GM20431 (cell line): ENCODE results near the gene RNF166.

Experiments used
- in situ Hi-C: fragments of 300-500 bp; cut with MseI, MboI; formaldehyde crosslinking; loops from one replicate; pipeline ENCODE4 v1.15.0; 2020; ENCODE audit warnings: low sequenced_read_pairs; ENCODE audit not compliant: unreplicated experiment

Gene RNF166

DNA sequence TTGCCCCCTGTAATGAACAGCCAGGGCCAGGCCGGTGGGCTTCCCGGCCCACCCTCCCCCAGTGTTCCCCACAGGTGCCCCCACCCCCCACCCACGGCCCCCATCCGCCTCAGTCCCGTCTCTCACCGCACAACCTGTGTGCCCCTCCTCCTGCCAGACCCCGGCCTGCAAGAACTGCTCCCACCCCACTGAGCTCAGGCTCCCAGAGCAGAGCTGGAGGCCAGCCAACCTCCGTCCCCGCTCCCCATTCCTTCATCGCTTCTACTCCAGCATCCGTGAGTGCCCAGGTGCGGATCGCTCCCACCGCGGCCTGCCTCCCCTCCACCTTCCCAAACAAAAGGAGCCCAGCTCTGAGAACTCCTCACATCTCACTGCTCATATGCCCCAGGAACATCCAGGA lies 47.5 kb downstream of the RNF166 start:
- in situ Hi-C loops: no loop called here

- in situ Hi-C loops: no loop called here
Measured at GRCh38 chr16:88657371-88657770, 48.8 kb downstream of the RNF166 start.

- in situ Hi-C loops: no loop called here
Measured at GRCh38 chr16:88656291-88656980, 49.8 kb downstream of the RNF166 start.

- in situ Hi-C loops: no loop called here
Measured at GRCh38 chr16:88655733-88656281, 50.4 kb downstream of the RNF166 start.

DNA sequence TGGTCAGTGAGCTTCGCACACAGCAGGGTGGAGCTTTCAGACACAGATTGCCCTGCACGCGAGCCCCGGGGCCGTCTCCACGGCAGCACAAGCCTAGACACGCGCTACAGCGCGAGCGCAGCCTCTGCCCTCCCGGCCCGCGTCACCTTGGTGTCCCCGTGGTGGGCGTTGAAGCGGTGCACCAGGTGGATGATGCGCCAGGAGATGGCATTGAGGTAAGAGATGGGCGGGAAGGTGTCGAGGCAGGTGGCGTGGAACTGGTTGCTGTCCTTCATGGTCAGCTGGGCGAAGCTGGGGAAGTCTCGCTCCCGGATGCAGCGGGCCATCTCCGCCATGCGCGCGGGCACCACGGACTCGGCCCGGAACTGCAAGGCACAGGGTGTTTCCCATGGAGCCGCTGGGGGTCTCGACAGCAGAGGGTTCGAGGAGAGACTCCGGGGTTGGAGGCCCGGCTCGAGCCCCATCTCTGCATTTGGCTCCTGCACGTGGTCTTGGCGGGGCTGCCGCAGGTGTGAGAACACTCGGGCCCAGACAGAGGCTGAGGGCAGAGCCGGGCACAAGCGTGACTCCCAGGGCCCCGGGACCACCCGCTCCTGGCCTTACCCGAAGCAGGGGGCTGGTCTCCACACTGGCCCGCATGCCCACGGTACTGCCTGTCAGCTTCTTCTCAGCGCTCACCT lies 51.0 kb downstream of the RNF166 start:
- in situ Hi-C loops: no loop called here

GRCh38 chr16:88654363-88655052 lies 51.7 kb downstream of the RNF166 start:
- in situ Hi-C loops: no loop called here

GRCh38 chr16:88653596-88654362 lies 52.4 kb downstream of the RNF166 start:
- in situ Hi-C loops: no loop called here

- in situ Hi-C loops: no loop called here
Measured at GRCh38 chr16:88653101-88653500, 53.1 kb downstream of the RNF166 start.

DNA sequence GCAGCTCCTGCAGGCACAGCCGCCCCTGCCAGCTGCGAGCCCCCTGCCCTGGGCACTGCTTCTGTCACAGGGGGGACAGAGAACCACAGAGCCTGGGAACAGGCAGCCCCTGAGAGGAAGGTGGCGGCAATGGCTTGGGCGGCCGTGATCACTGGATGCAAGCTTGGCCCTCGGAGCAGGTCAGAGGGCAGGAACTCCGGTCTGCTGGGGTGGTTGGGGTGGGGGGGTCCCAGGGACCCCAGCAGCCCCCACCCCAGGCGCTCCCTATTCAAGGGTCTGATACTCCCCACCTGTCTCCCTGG lies 53.5 kb downstream of the RNF166 start:
- in situ Hi-C loops: no loop called here

DNA sequence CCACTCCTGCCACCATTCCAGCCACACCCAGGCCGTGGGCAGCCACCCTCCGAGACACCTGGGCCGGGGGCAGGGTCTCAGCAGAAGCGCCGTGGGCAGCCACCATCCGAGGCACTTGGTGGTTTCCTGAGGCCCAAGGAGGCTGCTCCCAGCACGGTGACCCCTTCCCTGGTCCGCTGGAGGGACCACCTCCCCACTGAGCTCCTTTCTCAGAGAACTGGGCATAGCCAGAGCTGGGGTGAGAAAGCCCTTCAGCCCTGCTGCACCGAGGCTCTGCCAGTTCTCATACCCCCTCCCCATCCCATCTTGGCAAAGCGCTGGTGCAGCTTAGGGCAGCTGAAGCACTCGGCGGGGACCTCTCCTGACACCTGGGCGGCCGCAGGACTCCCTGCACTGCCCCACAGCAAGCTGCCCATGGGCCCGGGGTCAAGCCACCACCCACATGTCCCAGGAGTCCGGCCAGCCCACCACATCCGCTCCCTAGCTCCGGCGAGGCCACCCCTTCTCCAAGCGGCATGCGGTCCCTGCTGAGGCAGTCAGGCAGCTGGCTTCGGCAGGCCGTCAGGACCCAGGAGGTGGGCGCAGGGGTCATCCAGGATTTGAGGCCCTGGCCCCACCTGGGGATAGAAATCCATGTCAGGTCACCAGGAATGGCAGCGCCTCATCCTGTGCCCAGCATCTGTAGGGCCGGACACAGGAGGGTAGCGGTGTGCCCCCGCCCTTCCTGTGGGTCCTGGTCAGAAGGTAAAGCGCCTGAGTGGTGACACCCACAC lies 54.0 kb downstream of the RNF166 start:
- in situ Hi-C loops: no loop called here

GRCh38 chr16:88651276-88651988 lies 54.8 kb downstream of the RNF166 start:
- in situ Hi-C loops: no loop called here

GRCh38 chr16:88650749-88651275 lies 55.4 kb downstream of the RNF166 start, which contains the start of gene CYBA:
Gene CYBA, minus strand, starts transcription at chr16:88651053. Its CDS starts 40 bp downstream, at chr16:88651013.
- in situ Hi-C loops: no loop called here

- in situ Hi-C loops: no loop called here
Measured at GRCh38 chr16:88649924-88650748, 56.1 kb downstream of the RNF166 start.

DNA sequence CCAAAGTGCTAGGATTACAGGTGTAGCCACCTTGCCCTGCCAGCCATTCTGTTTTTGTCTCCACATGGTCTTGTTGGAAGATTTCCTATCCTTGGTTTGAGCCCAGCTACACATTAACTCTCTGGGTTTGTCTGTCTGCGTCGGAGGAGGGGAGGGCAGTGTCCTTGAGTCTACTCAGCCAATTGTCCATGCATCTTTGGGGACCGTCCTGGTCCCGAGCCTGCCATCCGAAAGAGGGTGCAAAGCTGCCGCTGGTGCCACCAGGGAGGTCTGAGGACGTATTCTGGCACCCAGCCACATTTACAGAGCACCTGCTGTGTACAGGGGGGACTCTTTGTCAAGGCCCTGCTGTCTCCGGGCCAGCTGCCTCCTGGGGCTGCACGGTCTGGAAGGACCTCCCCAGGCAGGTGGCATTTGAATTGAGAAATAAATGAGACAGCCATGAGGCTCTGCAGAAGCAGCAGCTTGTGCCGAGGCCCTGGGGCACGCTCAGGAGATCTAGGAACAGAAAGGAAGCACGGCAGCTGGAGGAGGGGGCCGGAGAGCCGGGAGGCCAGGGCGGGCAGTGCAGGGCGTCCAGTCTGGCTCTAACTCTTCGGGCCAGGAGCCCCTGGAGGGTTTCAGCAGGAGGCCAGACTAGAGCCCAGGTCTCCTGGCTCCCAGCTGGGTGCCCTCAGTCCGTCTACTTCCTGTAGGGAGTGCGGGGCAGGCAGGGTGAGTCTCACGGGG lies 56.8 kb downstream of the RNF166 start:
- in situ Hi-C loops: no loop called here

GRCh38 chr16:88647178-88648070 lies 58.8 kb downstream of the RNF166 start:
- in situ Hi-C loops: no loop called here
